Measurements from ENCODE around the gene FCHSD2. TPM values are rescaled to one million over a fixed set of nuclear protein-coding genes. Genes with fewer than 3 reads are reported as not detected.
"Not testable (repeated sequence)": the region's sequence is repeated elsewhere in the genome, so short reads cannot be mapped to it uniquely, and the experiment has no call there.

FCHSD2 gene
- polyA plus RNA-seq, 4 donors = 2.0 to 25.1 (median 7.9) TPM

- Histone ChIP-seq H3K27ac (ENCODE audit: low read depth in 1 of 3, low read length in 2 of 3) (peak overlapping the region in 2 of 3 donors; percentile 11 to 75), H3K27me3 (ENCODE audit: control insufficient read depth in 3 of 3, insufficient read depth in 3 of 3, low read length in 3 of 3) (no peaks in the 10 kb centered on the region), H3K4me1 (ENCODE audit: control insufficient read depth in 3 of 3, insufficient read depth in 2 of 3, low read depth in 1 of 3, low read length in 2 of 3) (peaks cover 0 to 5% (median 0%) of the 10 kb centered on the region in 3 donors), H3K36me3 (ENCODE audit: control insufficient read depth in 3 of 3, insufficient read depth in 2 of 3, low read depth in 1 of 3, low read length in 3 of 3) (no peaks in the 10 kb centered on the region), H3K4me3 (ENCODE audit: low read depth in 1 of 3, low read length in 3 of 3) (no peak overlapping the region), H3K9me3 (ENCODE audit: control insufficient read depth in 2 of 2, insufficient read depth in 1 of 2, low read depth in 1 of 2, low read length in 1 of 2) (no peaks in the 10 kb centered on the region)
- DNase-seq (peak; percentile 16 to 49), FAIRE-seq (no peak)
- WGBS, 3 donors = 44 to 74% (median 69%) methylated on average over 2 of the region's 2 CpGs
Measured at GRCh38 chr11:73047773-73048371, 94.2 kb downstream of the FCHSD2 start.

GRCh38 chr11:73040046-73040445 lies 102.1 kb downstream of the FCHSD2 start:
- WGBS, 3 donors = 88 to 95% (median 94%) methylated on average over 2 of the region's 2 CpGs
- no peak for FAIRE-seq

GRCh38 chr11:73034777-73035176 lies 107.3 kb downstream of the FCHSD2 start:
- FAIRE-seq (no peak), DNase-seq (peak; percentile 22 to 49)
- WGBS, 3 donors = 65 to 77% (median 73%) methylated on average over 1 of the region's 1 CpG
- peaks cover 0 to 3% (median 0%) of the 10 kb centered on the region in 3 donors for H3K36me3 ChIP-seq (ENCODE audit: control insufficient read depth in 3 of 3, insufficient read depth in 2 of 3, low read depth in 1 of 3, low read length in 3 of 3)
- no peaks in the 10 kb centered on the region for H3K27me3 ChIP-seq (ENCODE audit: control insufficient read depth in 3 of 3, insufficient read depth in 3 of 3, low read length in 3 of 3)
- H3K4me3 ChIP-seq (ENCODE audit: low read depth in 1 of 3, low read length in 3 of 3) = no peak overlapping the region
- H3K9me3 ChIP-seq (ENCODE audit: control insufficient read depth in 2 of 2, insufficient read depth in 1 of 2, low read depth in 1 of 2, low read length in 1 of 2) = no peaks in the 10 kb centered on the region
- H3K4me1 ChIP-seq (ENCODE audit: control insufficient read depth in 3 of 3, insufficient read depth in 2 of 3, low read depth in 1 of 3, low read length in 2 of 3) = no peaks in the 10 kb centered on the region
- no peak overlapping the region for H3K27ac ChIP-seq (ENCODE audit: low read depth in 1 of 3, low read length in 2 of 3)

More at GRCh38 chr11:73040046-73040445, 102.1 kb downstream of the FCHSD2 start:
- H3K4me1 ChIP-seq (ENCODE audit: control insufficient read depth in 3 of 3, insufficient read depth in 2 of 3, low read depth in 1 of 3, low read length in 2 of 3) = no peaks in the 10 kb centered on the region
- peaks cover 0 to 3% (median 0%) of the 10 kb centered on the region in 3 donors for H3K36me3 ChIP-seq (ENCODE audit: control insufficient read depth in 3 of 3, insufficient read depth in 2 of 3, low read depth in 1 of 3, low read length in 3 of 3)
- no peak overlapping the region for H3K4me3 ChIP-seq (ENCODE audit: low read depth in 1 of 3, low read length in 3 of 3)
- no peaks in the 10 kb centered on the region for H3K27me3 ChIP-seq (ENCODE audit: control insufficient read depth in 3 of 3, insufficient read depth in 3 of 3, low read length in 3 of 3)
- no peak overlapping the region for H3K27ac ChIP-seq (ENCODE audit: low read depth in 1 of 3, low read length in 2 of 3)
- DNase-seq = no peak
- H3K9me3 ChIP-seq (ENCODE audit: control insufficient read depth in 2 of 2, insufficient read depth in 1 of 2, low read depth in 1 of 2, low read length in 1 of 2) = no peaks in the 10 kb centered on the region

GRCh38 chr11:73034331-73034730 lies 107.8 kb downstream of the FCHSD2 start:
- H3K9me3 ChIP-seq (ENCODE audit: control insufficient read depth in 2 of 2, insufficient read depth in 1 of 2, low read depth in 1 of 2, low read length in 1 of 2) = peaks cover 0 to 2% of the 10 kb centered on the region in 2 donors
- no peak for FAIRE-seq
- WGBS, 3 donors = 49 to 64% (median 50%) methylated on average over 3 of the region's 3 CpGs

GRCh38 chr11:73030130-73030529 lies 112.0 kb downstream of the FCHSD2 start:
- WGBS, 3 donors = 95 to 98% (median 97%) methylated on average over 3 of the region's 3 CpGs
- Histone ChIP-seq H3K4me3 (ENCODE audit: low read depth in 1 of 3, low read length in 3 of 3) (no peak overlapping the region), H3K4me1 (ENCODE audit: control insufficient read depth in 3 of 3, insufficient read depth in 2 of 3, low read depth in 1 of 3, low read length in 2 of 3) (no peaks in the 10 kb centered on the region), H3K9me3 (ENCODE audit: control insufficient read depth in 2 of 2, insufficient read depth in 1 of 2, low read depth in 1 of 2, low read length in 1 of 2) (peaks cover 0 to 26% of the 10 kb centered on the region in 2 donors), H3K27me3 (ENCODE audit: control insufficient read depth in 3 of 3, insufficient read depth in 3 of 3, low read length in 3 of 3) (no peaks in the 10 kb centered on the region), H3K27ac (ENCODE audit: low read depth in 1 of 3, low read length in 2 of 3) (no peak overlapping the region), H3K36me3 (ENCODE audit: control insufficient read depth in 3 of 3, insufficient read depth in 2 of 3, low read depth in 1 of 3, low read length in 3 of 3) (peaks cover 0 to 7% (median 0%) of the 10 kb centered on the region in 3 donors)
- FAIRE-seq (no peak), DNase-seq (no peak)

More at GRCh38 chr11:73034331-73034730, 107.8 kb downstream of the FCHSD2 start:
- no peaks in the 10 kb centered on the region for H3K4me1 ChIP-seq (ENCODE audit: control insufficient read depth in 3 of 3, insufficient read depth in 2 of 3, low read depth in 1 of 3, low read length in 2 of 3)
- H3K27ac ChIP-seq (ENCODE audit: low read depth in 1 of 3, low read length in 2 of 3) = no peak overlapping the region
- no peak for DNase-seq
- no peaks in the 10 kb centered on the region for H3K27me3 ChIP-seq (ENCODE audit: control insufficient read depth in 3 of 3, insufficient read depth in 3 of 3, low read length in 3 of 3)
- H3K36me3 ChIP-seq (ENCODE audit: control insufficient read depth in 3 of 3, insufficient read depth in 2 of 3, low read depth in 1 of 3, low read length in 3 of 3) = peaks cover 0 to 3% (median 0%) of the 10 kb centered on the region in 3 donors
- H3K4me3 ChIP-seq (ENCODE audit: low read depth in 1 of 3, low read length in 3 of 3) = no peak overlapping the region

GRCh38 chr11:73029403-73029802 lies 112.7 kb downstream of the FCHSD2 start:
- DNase-seq (no peak), FAIRE-seq (no peak)
- Histone ChIP-seq H3K27ac (ENCODE audit: low read depth in 1 of 3, low read length in 2 of 3) (no peak overlapping the region), H3K36me3 (ENCODE audit: control insufficient read depth in 3 of 3, insufficient read depth in 2 of 3, low read depth in 1 of 3, low read length in 3 of 3) (peaks cover 0 to 7% (median 0%) of the 10 kb centered on the region in 3 donors), H3K4me3 (ENCODE audit: low read depth in 1 of 3, low read length in 3 of 3) (no peak overlapping the region), H3K27me3 (ENCODE audit: control insufficient read depth in 3 of 3, insufficient read depth in 3 of 3, low read length in 3 of 3) (no peaks in the 10 kb centered on the region), H3K9me3 (ENCODE audit: control insufficient read depth in 2 of 2, insufficient read depth in 1 of 2, low read depth in 1 of 2, low read length in 1 of 2) (peaks cover 0 to 26% of the 10 kb centered on the region in 2 donors), H3K4me1 (ENCODE audit: control insufficient read depth in 3 of 3, insufficient read depth in 2 of 3, low read depth in 1 of 3, low read length in 2 of 3) (no peaks in the 10 kb centered on the region)
- 80 to 98% (median 89%) methylated on average over 2 of the region's 2 CpGs for WGBS, 3 donors

GRCh38 chr11:73028611-73029010 lies 113.5 kb downstream of the FCHSD2 start:
- FAIRE-seq (no peak), DNase-seq (no peak)
- Histone ChIP-seq H3K9me3 (ENCODE audit: control insufficient read depth in 2 of 2, insufficient read depth in 1 of 2, low read depth in 1 of 2, low read length in 1 of 2) (peaks cover 0 to 26% of the 10 kb centered on the region in 2 donors), H3K27me3 (ENCODE audit: control insufficient read depth in 3 of 3, insufficient read depth in 3 of 3, low read length in 3 of 3) (no peaks in the 10 kb centered on the region), H3K4me1 (ENCODE audit: control insufficient read depth in 3 of 3, insufficient read depth in 2 of 3, low read depth in 1 of 3, low read length in 2 of 3) (no peaks in the 10 kb centered on the region), H3K27ac (ENCODE audit: low read depth in 1 of 3, low read length in 2 of 3) (no peak overlapping the region), H3K4me3 (ENCODE audit: low read depth in 1 of 3, low read length in 3 of 3) (no peak overlapping the region), H3K36me3 (ENCODE audit: control insufficient read depth in 3 of 3, insufficient read depth in 2 of 3, low read depth in 1 of 3, low read length in 3 of 3) (peaks cover 0 to 7% (median 0%) of the 10 kb centered on the region in 3 donors)
- 83 to 96% (median 86%) methylated on average over 4 of the region's 4 CpGs for WGBS, 3 donors

- H3K9me3 ChIP-seq (ENCODE audit: control insufficient read depth in 2 of 2, insufficient read depth in 1 of 2, low read depth in 1 of 2, low read length in 1 of 2) = peaks cover 0 to 26% of the 10 kb centered on the region in 2 donors
- H3K27me3 ChIP-seq (ENCODE audit: control insufficient read depth in 3 of 3, insufficient read depth in 3 of 3, low read length in 3 of 3); H3K4me3 ChIP-seq (ENCODE audit: low read depth in 1 of 3, low read length in 3 of 3); H3K27ac ChIP-seq (ENCODE audit: low read depth in 1 of 3, low read length in 2 of 3); DNase-seq; FAIRE-seq; H3K36me3 ChIP-seq (ENCODE audit: control insufficient read depth in 3 of 3, insufficient read depth in 2 of 3, low read depth in 1 of 3, low read length in 3 of 3); H3K4me1 ChIP-seq (ENCODE audit: control insufficient read depth in 3 of 3, insufficient read depth in 2 of 3, low read depth in 1 of 3, low read length in 2 of 3): not testable (repeated sequence)
- WGBS, 3 donors = 94 to 100% (median 96%) methylated on average over 2 of the region's 2 CpGs
Measured at GRCh38 chr11:73027840-73028239, 114.3 kb downstream of the FCHSD2 start.

- no peak overlapping the region for H3K27ac ChIP-seq (ENCODE audit: low read depth in 1 of 3, low read length in 2 of 3)
- FAIRE-seq (no peak), DNase-seq (no peak)
- H3K27me3 ChIP-seq (ENCODE audit: control insufficient read depth in 3 of 3, insufficient read depth in 3 of 3, low read length in 3 of 3) = no peaks in the 10 kb centered on the region
- H3K4me1 ChIP-seq (ENCODE audit: control insufficient read depth in 3 of 3, insufficient read depth in 2 of 3, low read depth in 1 of 3, low read length in 2 of 3) = no peaks in the 10 kb centered on the region
- peaks cover 0 to 26% of the 10 kb centered on the region in 2 donors for H3K9me3 ChIP-seq (ENCODE audit: control insufficient read depth in 2 of 2, insufficient read depth in 1 of 2, low read depth in 1 of 2, low read length in 1 of 2)
- peaks cover 0 to 7% (median 0%) of the 10 kb centered on the region in 3 donors for H3K36me3 ChIP-seq (ENCODE audit: control insufficient read depth in 3 of 3, insufficient read depth in 2 of 3, low read depth in 1 of 3, low read length in 3 of 3)
- no peak overlapping the region for H3K4me3 ChIP-seq (ENCODE audit: low read depth in 1 of 3, low read length in 3 of 3)
- WGBS, 3 donors = 98 to 100% (median 99%) methylated on average over 5 of the region's 5 CpGs
Measured at GRCh38 chr11:73024639-73025038, 117.5 kb downstream of the FCHSD2 start.
